HG03103 (cell line): ENCODE results near the gene P2RY1.
A peak's percentile ranks its signal among the peaks of the same experiment; 100 is the strongest.

ENCODE experiments used
- ATAC-seq: cut with Tn5 transposase; IDR thresholded peaks from one replicate; pipeline ENCODE4 v1.9.1; 2021; ENCODE audit warnings: low read depth; ENCODE audit not compliant: unreplicated experiment

P2RY1 gene

GRCh38 chr3:152834776-152835600 lies at the start of gene P2RY1:
Gene P2RY1, plus strand, starts transcription at chr3:152835131. Its CDS starts 652 bp downstream, at chr3:152835783.
- peak; percentile 66 for ATAC-seq

- ATAC-seq: no peak
These were observed 47.8 kb upstream of the P2RY1 start for GRCh38 chr3:152786977-152787681.

GRCh38 chr3:152790651-152791387 lies 44.1 kb upstream of the P2RY1 start:
- ATAC-seq: no peak

GRCh38 chr3:152793969-152794368 lies 41.0 kb upstream of the P2RY1 start:
- no peak for ATAC-seq

- no peak for ATAC-seq
These were observed 37.0 kb upstream of the P2RY1 start for GRCh38 chr3:152797751-152798432.

GRCh38 chr3:152811974-152812760 lies 22.8 kb upstream of the P2RY1 start:
- no peak for ATAC-seq

- no peak for ATAC-seq
These were observed 17.5 kb upstream of the P2RY1 start for GRCh38 chr3:152817400-152817799.

- no peak for ATAC-seq
These were observed 16.9 kb upstream of the P2RY1 start for GRCh38 chr3:152818027-152818426.

- no peak for ATAC-seq
These were observed 11.8 kb upstream of the P2RY1 start for GRCh38 chr3:152823173-152823572.

GRCh38 chr3:152823781-152824180 lies 11.2 kb upstream of the P2RY1 start:
- no peak for ATAC-seq

GRCh38 chr3:152825566-152825965 lies 9.4 kb upstream of the P2RY1 start:
- no peak for ATAC-seq

- ATAC-seq: no peak
These were observed 8.5 kb upstream of the P2RY1 start for GRCh38 chr3:152826476-152826875.

GRCh38 chr3:152827313-152827712 lies 7.6 kb upstream of the P2RY1 start:
- no peak for ATAC-seq

- ATAC-seq: no peak
These were observed 6.7 kb upstream of the P2RY1 start for GRCh38 chr3:152828075-152828840.

- ATAC-seq: no peak
These were observed 4.7 kb upstream of the P2RY1 start for GRCh38 chr3:152830245-152830644.

GRCh38 chr3:152832046-152832445 lies 2.9 kb upstream of the P2RY1 start:
- ATAC-seq: no peak

GRCh38 chr3:152833089-152833488 lies 1.8 kb upstream of the P2RY1 start:
- ATAC-seq: no peak

- no peak for ATAC-seq
These were observed 648 bp upstream of the P2RY1 start for GRCh38 chr3:152834191-152834775.

GRCh38 chr3:152835601-152836102 lies 721 bp downstream of the P2RY1 start:
- ATAC-seq: peak; percentile 13
